HG03457 (cell line): Measurements from ENCODE around the gene DNAAF2.
"Not testable (repeated sequence)": the region's sequence is repeated elsewhere in the genome, so short reads cannot be mapped to it uniquely, and the experiment has no call there.

Experiments
- ATAC-seq: cut with Tn5 transposase; IDR thresholded peaks from one replicate; pipeline ENCODE4 v1.9.1; 2021; ENCODE audit warnings: moderate number of reproducible peaks; ENCODE audit not compliant: unreplicated experiment

The DNAAF2 gene, protein sequence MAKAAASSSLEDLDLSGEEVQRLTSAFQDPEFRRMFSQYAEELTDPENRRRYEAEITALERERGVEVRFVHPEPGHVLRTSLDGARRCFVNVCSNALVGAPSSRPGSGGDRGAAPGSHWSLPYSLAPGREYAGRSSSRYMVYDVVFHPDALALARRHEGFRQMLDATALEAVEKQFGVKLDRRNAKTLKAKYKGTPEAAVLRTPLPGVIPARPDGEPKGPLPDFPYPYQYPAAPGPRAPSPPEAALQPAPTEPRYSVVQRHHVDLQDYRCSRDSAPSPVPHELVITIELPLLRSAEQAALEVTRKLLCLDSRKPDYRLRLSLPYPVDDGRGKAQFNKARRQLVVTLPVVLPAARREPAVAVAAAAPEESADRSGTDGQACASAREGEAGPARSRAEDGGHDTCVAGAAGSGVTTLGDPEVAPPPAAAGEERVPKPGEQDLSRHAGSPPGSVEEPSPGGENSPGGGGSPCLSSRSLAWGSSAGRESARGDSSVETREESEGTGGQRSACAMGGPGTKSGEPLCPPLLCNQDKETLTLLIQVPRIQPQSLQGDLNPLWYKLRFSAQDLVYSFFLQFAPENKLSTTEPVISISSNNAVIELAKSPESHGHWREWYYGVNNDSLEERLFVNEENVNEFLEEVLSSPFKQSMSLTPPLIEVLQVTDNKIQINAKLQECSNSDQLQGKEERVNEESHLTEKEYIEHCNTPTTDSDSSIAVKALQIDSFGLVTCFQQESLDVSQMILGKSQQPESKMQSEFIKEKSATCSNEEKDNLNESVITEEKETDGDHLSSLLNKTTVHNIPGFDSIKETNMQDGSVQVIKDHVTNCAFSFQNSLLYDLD

DNA sequence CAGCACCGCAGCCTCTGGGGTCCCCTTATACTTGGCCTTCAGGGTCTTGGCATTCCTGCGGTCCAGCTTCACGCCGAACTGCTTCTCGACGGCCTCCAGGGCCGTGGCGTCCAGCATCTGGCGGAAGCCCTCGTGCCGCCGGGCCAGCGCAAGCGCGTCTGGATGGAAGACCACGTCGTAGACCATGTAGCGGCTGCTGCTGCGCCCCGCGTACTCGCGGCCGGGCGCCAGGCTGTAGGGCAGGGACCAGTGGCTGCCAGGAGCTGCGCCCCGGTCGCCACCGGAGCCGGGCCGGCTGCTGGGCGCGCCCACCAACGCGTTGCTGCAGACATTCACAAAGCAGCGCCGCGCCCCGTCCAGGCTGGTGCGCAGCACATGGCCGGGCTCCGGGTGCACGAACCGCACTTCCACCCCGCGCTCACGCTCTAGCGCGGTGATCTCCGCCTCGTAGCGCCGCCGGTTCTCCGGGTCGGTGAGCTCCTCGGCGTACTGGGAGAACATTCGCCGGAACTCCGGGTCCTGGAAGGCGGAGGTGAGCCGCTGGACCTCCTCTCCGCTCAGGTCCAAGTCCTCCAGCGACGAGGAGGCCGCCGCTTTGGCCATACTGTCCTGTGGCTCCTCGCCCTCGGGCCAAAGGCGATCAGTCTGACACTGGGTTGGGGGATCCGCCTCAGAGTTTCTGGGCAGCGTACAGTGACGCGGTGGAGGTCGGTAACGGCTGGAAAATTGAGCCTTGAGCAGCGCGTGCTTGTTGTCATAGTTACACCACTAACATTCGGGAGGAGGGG lies at the start of gene DNAAF2:
Gene DNAAF2, minus strand, starts transcription at position 698 of the 788 bp plus-strand sequence. Its CDS starts 95 bp downstream, at position 603.
- peak; percentile 20 for ATAC-seq

DNA sequence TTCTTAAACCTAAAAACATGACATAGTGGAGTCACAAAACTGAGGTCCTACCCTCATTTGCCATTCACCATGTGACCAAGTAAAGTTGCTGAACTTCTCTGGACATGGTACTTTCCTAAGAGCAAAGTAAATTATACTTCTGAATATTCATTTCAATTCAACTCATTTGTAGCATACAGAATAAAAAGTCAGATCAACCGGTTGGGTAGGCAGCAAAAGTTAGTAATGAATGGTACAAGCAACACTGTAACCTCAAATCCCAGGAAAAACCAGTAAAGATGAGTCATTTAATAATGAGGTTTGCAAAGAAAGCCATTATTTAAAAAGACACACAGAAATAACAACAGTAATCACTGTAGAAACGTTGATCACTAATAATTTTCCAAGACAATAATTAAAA lies 44.2 kb upstream of the DNAAF2 start:
- ATAC-seq = no peak

DNA sequence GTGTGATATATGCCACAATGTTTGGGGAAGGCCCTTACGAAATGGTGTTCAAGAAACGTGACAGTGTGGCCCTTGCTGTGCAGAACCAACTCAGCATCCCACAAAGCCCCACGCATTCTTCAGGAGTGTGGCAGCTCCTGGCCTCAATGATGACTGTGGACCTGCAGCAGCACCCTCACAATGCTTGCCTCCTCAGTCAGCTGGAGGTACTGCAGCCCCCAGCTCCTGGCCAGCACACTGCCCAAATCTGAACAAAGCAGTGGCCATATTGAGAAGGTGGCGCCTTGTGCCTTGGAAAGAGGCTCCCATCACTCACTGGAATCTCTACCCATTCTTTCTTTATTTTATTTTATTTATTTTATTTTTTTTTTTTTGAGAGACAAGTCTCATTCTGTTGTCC lies 42.6 kb upstream of the DNAAF2 start:
- no peak for ATAC-seq

DNA sequence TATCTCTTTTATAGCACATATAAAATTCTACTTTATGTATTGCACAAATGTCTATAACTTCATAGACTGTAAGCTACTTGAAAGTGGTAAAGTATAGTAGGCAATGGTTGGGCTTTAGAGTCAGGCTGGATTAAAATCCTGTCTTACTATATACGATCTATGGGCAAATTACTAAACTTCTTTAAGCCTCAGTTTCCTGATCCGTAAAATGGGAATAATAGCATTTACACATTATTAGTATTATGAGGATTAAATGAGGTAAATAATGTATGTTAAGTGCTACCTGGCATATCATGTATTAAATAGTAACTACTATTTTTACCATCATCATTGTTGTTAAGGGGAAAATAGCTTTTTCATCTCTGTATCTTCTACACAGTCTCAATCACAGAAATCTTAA lies 38.5 kb upstream of the DNAAF2 start:
- no peak for ATAC-seq

DNA sequence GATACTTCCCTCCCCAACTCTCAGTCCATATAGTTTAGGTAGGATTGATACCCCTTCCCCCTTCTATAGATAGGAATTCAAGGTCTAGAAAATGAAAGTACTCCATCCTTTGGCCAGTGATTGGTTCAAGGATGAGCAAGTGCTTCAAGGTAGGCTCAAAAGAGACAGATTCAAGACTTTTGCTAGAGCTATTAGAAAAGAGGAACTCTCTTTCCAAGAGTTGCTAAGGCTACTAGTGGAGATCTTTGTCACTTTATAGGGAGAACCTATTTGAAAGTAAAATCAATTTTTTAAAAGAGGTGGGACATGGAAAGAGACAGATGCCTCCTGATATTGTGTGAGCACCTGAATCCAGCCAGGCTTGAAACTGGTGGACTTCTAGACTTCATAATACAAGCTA lies 35.4 kb upstream of the DNAAF2 start:
- ATAC-seq = no peak

DNA sequence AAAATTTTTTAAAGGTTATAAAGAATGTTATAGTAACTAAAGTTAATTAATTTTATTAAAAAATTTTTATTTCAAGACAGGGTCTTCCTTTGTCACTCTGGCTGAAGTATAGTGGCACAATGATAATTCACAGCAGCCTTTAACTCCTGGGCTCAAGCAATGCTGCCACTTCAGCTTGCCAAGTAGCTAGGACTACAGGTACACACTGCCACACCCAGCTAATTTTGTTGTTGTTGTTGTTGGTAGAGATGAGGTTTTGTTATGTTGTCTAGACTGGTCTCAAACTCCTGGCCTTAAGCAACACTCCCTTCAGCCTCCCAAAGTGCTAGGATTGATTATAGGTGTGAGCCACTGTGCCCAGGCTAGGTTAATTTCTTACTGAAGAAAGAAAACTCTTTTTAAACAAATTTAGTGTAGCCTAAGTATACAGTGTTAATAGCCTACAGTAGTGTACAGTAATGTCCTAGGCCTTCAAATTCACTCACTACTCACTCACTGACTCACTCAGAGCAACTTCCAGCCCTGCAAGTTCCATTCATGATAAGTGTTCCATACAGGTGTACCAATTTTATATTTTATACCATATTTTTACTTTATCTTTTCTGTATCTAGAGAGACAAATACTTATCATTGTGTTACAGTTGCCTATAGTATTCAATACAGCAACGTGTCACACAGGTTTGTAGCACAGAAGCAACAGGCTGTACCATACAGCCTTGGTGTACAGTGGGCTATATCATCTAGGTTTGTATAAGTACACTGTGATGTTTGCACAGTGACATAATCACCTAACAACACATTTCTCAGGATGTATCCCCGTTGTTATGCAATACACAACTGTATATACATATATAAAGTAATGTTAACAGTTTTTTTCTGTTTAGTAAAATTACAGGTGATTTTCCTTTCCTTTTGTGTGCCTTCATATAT lies 24.7 kb upstream of the DNAAF2 start:
- no peak for ATAC-seq

DNA sequence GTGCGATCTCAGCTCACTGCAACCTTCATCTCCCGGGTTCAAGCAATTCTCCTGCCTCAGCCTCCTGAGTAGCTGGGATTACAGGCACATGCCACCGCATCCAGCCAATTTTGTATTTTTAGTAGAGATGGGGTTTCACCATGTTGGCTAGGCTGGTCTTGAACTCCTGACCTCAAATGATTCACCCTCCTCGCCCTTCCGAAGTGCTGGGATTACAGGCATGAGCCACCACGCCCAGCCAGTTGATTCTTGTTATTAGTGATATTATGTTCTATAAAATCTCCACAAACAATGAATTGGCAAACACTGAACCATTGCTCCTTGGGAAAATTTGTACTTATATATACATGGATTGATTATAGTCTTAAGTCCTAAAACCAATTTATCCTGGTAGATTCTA lies 22.5 kb upstream of the DNAAF2 start:
- ATAC-seq = not testable (repeated sequence)

DNA sequence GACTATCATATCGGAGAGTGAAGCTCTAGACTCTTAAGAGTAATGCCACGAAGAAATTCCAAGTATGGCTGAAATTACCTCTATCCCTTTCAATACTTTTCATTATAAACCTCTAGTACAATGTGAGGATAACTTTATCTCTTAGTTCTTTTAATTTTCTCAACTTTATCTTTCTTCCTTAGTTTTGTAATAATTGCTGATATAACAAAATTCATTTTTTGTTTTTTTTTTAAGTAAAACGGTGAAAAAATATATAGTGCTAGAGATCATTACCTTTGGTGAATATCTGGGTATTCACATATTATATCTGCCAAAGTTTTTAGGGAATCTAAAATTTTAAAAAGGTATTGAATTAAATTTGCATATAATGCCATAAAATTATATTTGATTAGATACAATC lies 19.5 kb upstream of the DNAAF2 start:
- ATAC-seq = no peak

DNA sequence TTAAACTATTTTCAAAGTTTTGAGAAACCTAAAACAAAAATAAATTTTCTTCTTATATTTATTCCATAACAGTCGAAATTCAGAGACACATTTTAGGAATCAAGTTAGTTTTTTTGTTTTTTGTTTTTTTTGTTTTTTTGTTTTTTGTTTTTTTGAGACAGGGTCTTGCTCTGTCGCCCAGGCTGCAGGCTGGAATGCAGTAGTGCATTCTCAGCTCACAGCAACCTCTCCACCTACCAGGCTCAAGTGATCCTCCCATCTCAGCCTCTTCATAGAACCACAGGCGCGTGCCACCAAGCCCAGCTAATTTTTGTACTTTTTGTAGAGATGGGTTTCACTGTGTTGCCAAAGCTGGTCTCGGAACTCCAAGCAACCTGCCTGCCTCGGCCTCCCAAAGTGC lies 18.5 kb upstream of the DNAAF2 start:
- ATAC-seq = no peak

DNA sequence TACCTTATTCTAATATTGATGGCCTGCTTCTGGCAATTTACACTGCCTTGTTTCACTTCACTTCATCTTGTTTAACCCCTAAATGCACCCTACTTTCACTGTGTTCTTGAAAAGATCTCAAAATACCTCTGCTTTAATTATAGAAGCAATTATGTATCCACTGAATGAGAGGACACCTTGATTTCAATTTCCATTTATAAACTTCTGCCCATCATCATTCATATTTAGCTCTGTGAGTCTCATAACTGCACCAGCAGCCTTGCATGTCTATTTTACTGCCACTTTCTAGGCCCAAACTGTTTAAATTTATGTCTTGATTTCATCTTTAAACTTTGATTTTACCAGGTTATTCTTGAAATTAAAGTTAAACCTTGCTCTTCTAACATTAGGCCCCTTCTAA lies 7.1 kb upstream of the DNAAF2 start:
- no peak for ATAC-seq

DNA sequence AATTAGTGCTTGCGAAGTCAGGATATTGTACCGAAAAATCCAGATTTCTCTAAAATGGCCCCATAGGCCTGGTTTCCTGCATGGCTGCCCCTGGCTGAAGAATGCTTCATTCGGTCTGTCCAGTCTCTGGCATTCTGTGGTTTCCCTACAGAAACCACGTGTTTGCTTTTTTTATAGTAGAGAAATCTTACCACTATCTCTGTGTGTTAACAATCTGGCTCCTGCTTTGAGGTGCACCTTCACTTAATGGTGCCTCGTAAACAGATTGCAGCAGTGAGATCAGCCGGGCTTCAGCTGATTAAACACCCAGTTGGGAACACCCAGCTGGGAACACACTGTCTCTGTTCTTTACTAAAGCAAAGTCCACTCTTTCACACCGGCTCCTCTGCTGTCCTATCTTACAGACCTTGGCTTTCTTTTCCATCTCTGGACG lies 6.7 kb upstream of the DNAAF2 start:
- no peak for ATAC-seq

DNA sequence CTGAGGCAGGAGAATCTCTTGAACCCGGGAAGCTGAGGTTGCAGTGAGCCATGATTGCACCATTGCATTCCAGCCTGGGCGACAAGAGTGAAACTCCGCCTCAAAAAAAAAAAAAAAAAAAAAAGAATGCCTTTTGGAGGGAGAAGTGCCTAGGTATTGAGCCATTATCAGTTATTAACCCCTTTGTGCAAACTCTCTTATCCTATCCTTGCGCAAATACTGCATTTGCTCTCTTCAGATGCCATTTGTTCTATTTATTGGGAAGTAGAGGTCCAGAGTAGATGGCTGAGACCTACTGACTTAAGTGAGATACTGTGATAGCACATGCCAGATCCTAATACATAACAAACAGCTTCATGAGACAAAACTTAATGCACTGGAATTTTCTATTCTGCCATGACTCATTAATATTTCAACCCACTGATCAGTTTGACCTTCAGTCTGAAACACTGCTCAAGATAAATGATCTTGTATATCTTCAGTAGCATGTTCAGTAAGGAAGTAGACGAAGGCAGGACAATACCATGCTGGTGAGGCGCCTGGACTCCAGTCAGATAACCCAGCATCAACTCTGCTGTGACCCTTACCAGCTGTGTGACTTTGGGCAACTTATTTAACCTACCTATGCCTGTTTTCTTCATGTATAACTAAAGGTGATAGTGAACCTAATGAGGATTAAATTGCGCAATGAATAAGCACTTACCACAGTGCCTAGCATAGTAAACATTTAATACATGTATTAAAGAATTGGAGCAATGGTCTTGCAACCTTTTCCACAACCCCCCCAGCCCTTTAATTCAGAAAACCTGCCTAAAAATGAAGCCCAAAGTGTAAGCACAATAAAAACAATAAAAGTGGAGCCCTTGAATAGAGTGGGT lies 5.7 kb upstream of the DNAAF2 start:
- no peak for ATAC-seq

DNA sequence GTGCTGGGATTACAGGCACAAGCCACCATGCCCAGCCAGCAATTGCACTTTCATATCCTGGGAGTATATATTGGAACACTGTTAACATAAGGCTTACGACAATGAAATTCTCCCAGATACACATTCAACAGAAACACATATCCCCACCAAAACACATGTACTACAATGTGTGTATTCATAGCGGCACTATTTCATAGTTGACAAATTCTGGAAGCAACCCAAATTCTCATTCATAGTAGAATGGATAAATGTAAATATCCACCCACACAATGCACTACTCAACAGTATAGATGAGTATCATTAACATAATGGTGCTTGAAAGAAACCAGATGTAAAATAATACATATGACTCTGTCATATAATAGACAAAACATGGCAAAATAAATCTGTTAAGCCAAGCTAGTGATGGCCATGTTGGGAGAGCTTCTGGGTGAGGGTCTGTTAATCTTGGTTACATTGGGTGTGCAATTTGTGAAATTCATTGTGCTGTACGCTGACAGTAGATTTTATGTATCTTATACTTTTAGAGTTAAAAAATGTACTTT lies 2.6 kb upstream of the DNAAF2 start:
- no peak for ATAC-seq

DNA sequence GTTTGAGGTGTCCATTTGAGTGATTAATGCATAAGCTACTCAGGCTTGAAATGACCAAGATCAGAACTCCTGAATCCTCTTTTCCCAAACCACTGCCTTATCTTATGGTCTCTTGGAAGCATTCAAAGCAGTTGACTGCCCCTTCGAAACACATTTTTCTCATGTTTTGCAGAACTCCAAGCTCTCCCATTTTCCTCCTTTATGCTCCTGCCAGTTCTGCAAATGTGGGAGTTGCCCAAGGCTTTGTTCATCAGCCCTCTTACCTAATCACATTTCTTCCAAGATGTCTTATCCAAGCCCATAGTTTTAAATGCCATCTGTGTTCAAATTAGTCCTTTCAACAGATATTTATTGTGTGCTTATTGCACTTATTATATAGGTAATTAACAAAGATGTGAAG lies 1.8 kb upstream of the DNAAF2 start:
- no peak for ATAC-seq

DNA sequence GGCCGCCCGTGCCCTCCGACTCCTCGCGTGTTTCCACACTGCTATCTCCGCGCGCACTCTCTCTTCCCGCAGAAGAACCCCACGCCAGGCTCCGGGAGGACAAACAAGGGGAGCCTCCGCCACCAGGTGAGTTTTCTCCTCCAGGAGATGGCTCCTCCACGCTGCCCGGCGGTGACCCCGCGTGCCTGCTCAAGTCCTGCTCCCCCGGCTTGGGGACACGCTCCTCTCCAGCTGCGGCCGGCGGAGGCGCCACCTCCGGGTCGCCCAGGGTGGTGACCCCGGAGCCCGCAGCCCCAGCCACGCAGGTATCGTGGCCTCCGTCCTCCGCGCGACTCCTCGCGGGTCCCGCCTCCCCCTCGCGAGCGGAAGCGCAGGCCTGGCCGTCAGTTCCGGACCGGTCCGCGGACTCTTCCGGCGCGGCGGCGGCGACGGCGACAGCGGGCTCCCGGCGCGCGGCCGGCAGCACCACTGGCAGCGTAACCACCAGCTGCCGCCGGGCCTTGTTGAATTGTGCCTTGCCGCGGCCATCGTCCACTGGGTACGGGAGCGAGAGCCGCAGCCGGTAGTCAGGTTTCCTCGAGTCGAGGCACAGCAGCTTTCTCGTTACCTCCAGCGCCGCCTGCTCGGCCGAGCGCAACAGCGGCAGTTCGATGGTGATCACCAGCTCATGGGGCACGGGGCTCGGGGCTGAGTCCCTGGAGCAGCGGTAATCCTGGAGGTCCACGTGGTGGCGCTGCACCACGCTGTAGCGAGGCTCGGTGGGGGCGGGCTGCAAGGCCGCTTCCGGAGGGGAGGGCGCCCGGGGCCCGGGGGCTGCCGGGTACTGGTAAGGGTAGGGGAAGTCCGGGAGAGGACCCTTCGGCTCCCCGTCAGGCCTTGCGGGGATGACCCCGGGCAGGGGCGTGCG lies 1.2 kb downstream of the DNAAF2 start:
- peak; percentile 76 for ATAC-seq

DNA sequence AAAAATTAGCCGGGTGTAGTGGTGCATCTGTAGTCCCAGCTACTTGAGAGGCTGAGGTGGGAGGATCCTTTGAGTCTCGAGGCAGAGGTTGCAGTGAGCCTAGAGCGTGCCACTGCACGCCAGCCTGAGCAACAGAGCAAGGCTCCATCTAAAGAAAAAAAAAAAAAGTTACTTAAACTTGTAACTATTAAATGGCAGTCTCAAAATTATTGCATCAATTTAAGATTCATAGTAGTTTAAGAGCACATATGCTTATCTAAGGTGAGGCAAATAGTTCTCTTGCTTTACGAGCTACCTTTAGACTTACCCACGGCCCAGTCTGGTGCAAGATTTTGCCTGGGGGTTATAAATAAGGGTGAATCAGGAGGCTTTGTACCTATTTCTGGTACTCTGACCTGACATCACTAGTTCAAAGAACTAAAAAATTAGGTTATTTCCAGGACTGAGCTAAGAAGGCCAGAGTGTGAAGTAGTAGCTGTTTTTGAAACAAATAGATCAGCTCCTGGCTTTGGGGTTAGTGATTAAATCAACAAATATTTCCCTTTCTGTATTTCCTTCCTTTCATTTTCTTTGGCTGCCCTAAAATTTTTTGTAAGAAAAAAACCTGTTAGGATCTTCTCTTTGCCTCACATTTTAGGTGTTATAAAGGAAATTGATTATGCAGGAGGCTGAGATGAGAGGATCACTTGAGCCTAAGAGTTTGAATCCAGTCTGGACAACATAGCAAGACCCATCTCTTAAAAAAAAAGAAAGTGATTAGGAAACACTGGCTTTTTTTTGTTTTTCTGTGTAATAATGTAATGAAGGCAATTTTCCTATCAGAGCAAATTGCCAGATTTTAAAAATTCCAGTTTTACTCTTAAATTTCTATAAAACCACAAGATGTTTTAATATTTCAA lies 10.9 kb downstream of the DNAAF2 start:
- ATAC-seq = no peak

DNA sequence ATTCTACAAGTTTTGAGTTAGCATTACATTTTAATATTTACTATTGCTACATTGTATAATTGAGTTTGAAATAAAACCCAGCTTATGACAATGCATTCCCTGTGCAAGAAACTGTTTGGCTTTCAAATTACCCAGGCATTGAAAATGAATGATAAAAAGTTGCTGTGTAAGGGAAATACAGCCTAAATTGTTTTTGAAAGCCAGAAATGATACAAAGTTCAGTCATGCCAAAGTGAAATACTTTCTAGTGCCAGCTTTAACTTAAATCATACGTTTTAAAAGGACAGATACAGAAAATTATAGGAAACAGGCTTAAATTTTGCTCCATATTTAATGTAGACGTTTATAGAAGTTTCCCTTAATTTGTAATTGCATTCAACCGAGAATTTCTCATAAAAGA lies 11.7 kb downstream of the DNAAF2 start:
- ATAC-seq = no peak
